OCI-LY7 (cell line): Measurements from ENCODE around the gene CDH9.

ENCODE experiments used
- EZH2phosphoT487 ChIP-seq: fragments of 200-600 bp; sonication (generic); IDR thresholded peaks from 2 replicates; pipeline ENCODE4 v1.6.1; 2018; ENCODE audit warnings: low read depth, borderline replicate concordance, mild to moderate bottlenecking, mixed run types, antibody characterized with exemption, low read length, moderate library complexity, mixed read lengths
- TF ChIP-seq, protein P1 (sequence below): fragments of 200-600 bp; sonication (generic); conservative IDR thresholded peaks from 2 replicates; pipeline ENCODE4 v1.5.1; 2014; ENCODE audit warnings: mild to moderate bottlenecking, antibody characterized with exemption, low read length, moderate library complexity, mixed read lengths

DNA sequence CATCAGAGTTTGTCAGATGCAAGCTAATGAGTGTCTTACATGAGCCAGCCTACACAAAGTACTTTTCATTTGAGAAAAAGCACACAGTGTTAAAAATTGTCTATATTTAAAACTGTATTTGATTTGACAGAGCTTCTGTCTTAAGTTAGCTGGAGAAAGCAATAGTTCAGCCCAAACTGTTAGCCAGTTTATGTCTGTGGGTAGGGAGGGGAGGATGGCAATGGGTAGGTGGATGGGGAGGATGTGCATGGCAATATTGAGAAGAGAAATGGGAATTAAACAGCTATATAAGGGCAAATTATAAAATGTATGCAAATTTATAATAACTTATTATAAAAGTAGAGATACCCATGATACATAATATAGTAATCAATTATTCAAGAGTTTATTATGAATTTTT lies 31.3 kb downstream of the CDH9 start:
- TF ChIP-seq, protein P1, sequence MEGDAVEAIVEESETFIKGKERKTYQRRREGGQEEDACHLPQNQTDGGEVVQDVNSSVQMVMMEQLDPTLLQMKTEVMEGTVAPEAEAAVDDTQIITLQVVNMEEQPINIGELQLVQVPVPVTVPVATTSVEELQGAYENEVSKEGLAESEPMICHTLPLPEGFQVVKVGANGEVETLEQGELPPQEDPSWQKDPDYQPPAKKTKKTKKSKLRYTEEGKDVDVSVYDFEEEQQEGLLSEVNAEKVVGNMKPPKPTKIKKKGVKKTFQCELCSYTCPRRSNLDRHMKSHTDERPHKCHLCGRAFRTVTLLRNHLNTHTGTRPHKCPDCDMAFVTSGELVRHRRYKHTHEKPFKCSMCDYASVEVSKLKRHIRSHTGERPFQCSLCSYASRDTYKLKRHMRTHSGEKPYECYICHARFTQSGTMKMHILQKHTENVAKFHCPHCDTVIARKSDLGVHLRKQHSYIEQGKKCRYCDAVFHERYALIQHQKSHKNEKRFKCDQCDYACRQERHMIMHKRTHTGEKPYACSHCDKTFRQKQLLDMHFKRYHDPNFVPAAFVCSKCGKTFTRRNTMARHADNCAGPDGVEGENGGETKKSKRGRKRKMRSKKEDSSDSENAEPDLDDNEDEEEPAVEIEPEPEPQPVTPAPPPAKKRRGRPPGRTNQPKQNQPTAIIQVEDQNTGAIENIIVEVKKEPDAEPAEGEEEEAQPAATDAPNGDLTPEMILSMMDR: no peak
- TF ChIP-seq EZH2phosphoT487: no peak
